Stimulated activated CD8-positive, alpha-beta memory T cell treated with anti-CD3 and anti-CD28 coated beads, Interleukin-4, amount 100 ng/mL, for 4 hours (primary cell): ENCODE measurements around the gene IQGAP3.
A peak's percentile ranks its signal among the peaks of the same experiment; 100 is the strongest.

ENCODE experiments used
- DNase-seq, 2 donors: peaks; one replicate each; pipeline ENCODE4 v3.0.0-alpha.2; 2020; ENCODE audit warnings: low read depth in 2 of 2, low spot score in 1 of 2

The IQGAP3 gene

GRCh38 chr1:156486421-156487344, 85.7 kb downstream of the IQGAP3 start:
- no peak for DNase-seq

GRCh38 chr1:156485984-156486383, 86.4 kb downstream of the IQGAP3 start:
- no peak for DNase-seq

- no peak for DNase-seq
These were observed 87.8 kb downstream of the IQGAP3 start for GRCh38 chr1:156484480-156485058.

GRCh38 chr1:156483397-156483796, 89.0 kb downstream of the IQGAP3 start:
- DNase-seq: no peak

GRCh38 chr1:156482276-156482675, 90.1 kb downstream of the IQGAP3 start:
- DNase-seq: no peak

GRCh38 chr1:156481527-156481926, 90.8 kb downstream of the IQGAP3 start:
- no peak for DNase-seq

- peak; percentile 54 to 63 for DNase-seq
These were observed 91.8 kb downstream of the IQGAP3 start for GRCh38 chr1:156480411-156481192.

- DNase-seq: no peak
These were observed 92.4 kb downstream of the IQGAP3 start for GRCh38 chr1:156480016-156480370.

- no peak for DNase-seq
These were observed 93.0 kb downstream of the IQGAP3 start for GRCh38 chr1:156479093-156480015.

- DNase-seq: no peak
These were observed 94.1 kb downstream of the IQGAP3 start for GRCh38 chr1:156478250-156478627.

- DNase-seq: no peak
These were observed 94.7 kb downstream of the IQGAP3 start for GRCh38 chr1:156477526-156478249.

GRCh38 chr1:156476501-156477298, 95.7 kb downstream of the IQGAP3 start:
- no peak for DNase-seq

- no peak for DNase-seq
These were observed 96.5 kb downstream of the IQGAP3 start for GRCh38 chr1:156475568-156476500.
